Measurements from ENCODE around the gene LRRC8E. TPM values are rescaled to one million over a fixed set of nuclear protein-coding genes. Genes with fewer than 3 reads are reported as not detected.
A peak's percentile ranks its signal among the peaks of the same experiment; 100 is the strongest.

Gene LRRC8E
- total RNA-seq, 1 experiment from 2014 or later: 24.1 TPM

- no peaks in the 10 kb centered on the region for H3K27me3 ChIP-seq (ENCODE audit: insufficient read depth, low read depth)
- intact Hi-C loops (cut with micrococcal nuclease; ENCODE audit: unreplicated experiment): no loop called here
- DNase-seq: no peak
- no peaks in the 10 kb centered on the region for H3K9me3 ChIP-seq (ENCODE audit: insufficient read depth, low read depth)
- H3K27ac ChIP-seq: no peak overlapping the region
- CTCF ChIA-PET: no interaction called here
- H3K79me2 ChIP-seq (ENCODE audit: low read depth): peaks cover 4% of the 10 kb centered on the region
- H3F3A ChIP-seq (ENCODE audit: insufficient read depth, low read depth): peaks cover 37% of the 10 kb centered on the region
- H3K4me2 ChIP-seq: no peak overlapping the region
- TF ChIP-seq EZH2 (IDR thresholded peaks at IDR 0.05; ENCODE audit: low read depth) (no peak), CTCF (conservative IDR thresholded peaks at IDR 0.05) (no peak)
- peaks cover 37% of the 10 kb centered on the region for H3K36me3 ChIP-seq (ENCODE audit: low read depth)
- POLR2A ChIA-PET (ENCODE audit: unreplicated experiment): no interaction called here
- H3K4me1 ChIP-seq (replicated peaks; ENCODE audit: insufficient read depth): peaks cover 26% of the 10 kb centered on the region
- no TSS peak for BruUV-seq (replicated peaks)
- no peak overlapping the region for H3K4me3 ChIP-seq
- peaks cover 13% of the 10 kb centered on the region for H4K20me1 ChIP-seq (ENCODE audit: insufficient read depth)
- H3K9me2 ChIP-seq (ENCODE audit: insufficient read depth): no peaks in the 10 kb centered on the region
- no peak overlapping the region for H2AFZ ChIP-seq
Measured at GRCh38 chr19:7932930-7933300, 44.6 kb downstream of the LRRC8E start.

- Histone ChIP-seq H3K4me2 (no peak overlapping the region), H3K4me3 (no peak overlapping the region), H2AFZ (no peak overlapping the region), H3K27me3 (ENCODE audit: insufficient read depth, low read depth) (no peaks in the 10 kb centered on the region), H3K27ac (no peak overlapping the region), H4K20me1 (ENCODE audit: insufficient read depth) (peaks cover 13% of the 10 kb centered on the region), H3K9me3 (ENCODE audit: insufficient read depth, low read depth) (no peaks in the 10 kb centered on the region), H3K4me1 (replicated peaks; ENCODE audit: insufficient read depth) (peaks cover 21% of the 10 kb centered on the region), H3K9me2 (ENCODE audit: insufficient read depth) (no peaks in the 10 kb centered on the region), H3K36me3 (ENCODE audit: low read depth) (peaks cover 42% of the 10 kb centered on the region), H3F3A (ENCODE audit: insufficient read depth, low read depth) (peaks cover 34% of the 10 kb centered on the region), H3K79me2 (ENCODE audit: low read depth) (peaks cover 4% of the 10 kb centered on the region)
- BruUV-seq (replicated peaks): no TSS peak
- intact Hi-C loops (cut with micrococcal nuclease; ENCODE audit: unreplicated experiment): no loop called here
- TF ChIP-seq EZH2 (IDR thresholded peaks at IDR 0.05; ENCODE audit: low read depth): no peak
- TF ChIP-seq CTCF (conservative IDR thresholded peaks at IDR 0.05): peak; percentile 60
- DNase-seq: no peak
- ChIA-PET CTCF (no interaction called here), POLR2A (ENCODE audit: unreplicated experiment) (no interaction called here)
Measured at GRCh38 chr19:7933411-7933810, 45.1 kb downstream of the LRRC8E start.

- peak; percentile 33; the same call in 1 of the 2 replicates for TF ChIP-seq CTCF (conservative IDR thresholded peaks at IDR 0.05)
- no peak for TF ChIP-seq EZH2 (IDR thresholded peaks at IDR 0.05; ENCODE audit: low read depth)
- no TSS peak for BruUV-seq (replicated peaks)
- Histone ChIP-seq H2AFZ (no peak overlapping the region), H3K9me3 (ENCODE audit: insufficient read depth, low read depth) (no peaks in the 10 kb centered on the region), H3K4me3 (no peak overlapping the region), H3K27me3 (ENCODE audit: insufficient read depth, low read depth) (no peaks in the 10 kb centered on the region), H3K9me2 (ENCODE audit: insufficient read depth) (no peaks in the 10 kb centered on the region), H3K4me2 (no peak overlapping the region), H3K4me1 (replicated peaks; ENCODE audit: insufficient read depth) (peaks cover 14% of the 10 kb centered on the region), H3F3A (ENCODE audit: insufficient read depth, low read depth) (peaks cover 28% of the 10 kb centered on the region), H3K36me3 (ENCODE audit: low read depth) (peaks cover 42% of the 10 kb centered on the region), H3K27ac (no peak overlapping the region), H4K20me1 (ENCODE audit: insufficient read depth) (peaks cover 12% of the 10 kb centered on the region), H3K79me2 (ENCODE audit: low read depth) (peaks cover 4% of the 10 kb centered on the region)
- CTCF ChIA-PET: no interaction called here
- no peak for DNase-seq
- POLR2A ChIA-PET (ENCODE audit: unreplicated experiment): no interaction called here
- intact Hi-C loops (cut with micrococcal nuclease; ENCODE audit: unreplicated experiment): no loop called here
Measured at GRCh38 chr19:7933828-7934725, 45.8 kb downstream of the LRRC8E start.
